Activated T-helper 9 cell treated with anti-CD3 and anti-CD28 coated beads, Interleukin-2, amount 50 U/mL, for 16 hours (primary cell): ENCODE results near the gene GUCD1.

Experiments
- DNase-seq: peaks from one replicate; pipeline ENCODE4 v3.0.0-alpha.2; 2020; ENCODE audit warnings: low read depth

The GUCD1 gene

GRCh38 chr22:24503137-24503842, 51.6 kb downstream of the GUCD1 start:
- DNase-seq = peak; percentile 33

DNA sequence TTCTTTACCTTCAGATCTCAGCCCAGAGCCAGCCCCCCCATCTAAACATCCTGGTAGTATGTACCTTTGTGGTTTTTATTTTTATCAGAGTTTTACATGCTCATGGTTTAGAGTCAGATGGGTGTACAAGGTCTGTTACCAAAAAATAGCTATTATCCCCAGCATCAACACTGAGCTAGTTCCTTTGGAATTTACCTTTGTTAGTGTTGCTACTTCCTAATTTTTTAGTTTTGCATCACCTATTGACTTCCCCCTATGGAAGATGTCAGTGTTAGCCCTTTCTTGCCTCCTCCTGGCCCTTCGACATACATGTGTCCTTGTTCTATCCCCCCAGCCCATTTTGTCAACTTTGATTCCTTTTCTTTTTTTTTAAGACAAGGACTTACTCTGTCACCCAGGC, 52.4 kb downstream of the GUCD1 start:
- DNase-seq = no peak

- DNase-seq = no peak
These were observed 52.9 kb downstream of the GUCD1 start for GRCh38 chr22:24502034-24502433.

DNA sequence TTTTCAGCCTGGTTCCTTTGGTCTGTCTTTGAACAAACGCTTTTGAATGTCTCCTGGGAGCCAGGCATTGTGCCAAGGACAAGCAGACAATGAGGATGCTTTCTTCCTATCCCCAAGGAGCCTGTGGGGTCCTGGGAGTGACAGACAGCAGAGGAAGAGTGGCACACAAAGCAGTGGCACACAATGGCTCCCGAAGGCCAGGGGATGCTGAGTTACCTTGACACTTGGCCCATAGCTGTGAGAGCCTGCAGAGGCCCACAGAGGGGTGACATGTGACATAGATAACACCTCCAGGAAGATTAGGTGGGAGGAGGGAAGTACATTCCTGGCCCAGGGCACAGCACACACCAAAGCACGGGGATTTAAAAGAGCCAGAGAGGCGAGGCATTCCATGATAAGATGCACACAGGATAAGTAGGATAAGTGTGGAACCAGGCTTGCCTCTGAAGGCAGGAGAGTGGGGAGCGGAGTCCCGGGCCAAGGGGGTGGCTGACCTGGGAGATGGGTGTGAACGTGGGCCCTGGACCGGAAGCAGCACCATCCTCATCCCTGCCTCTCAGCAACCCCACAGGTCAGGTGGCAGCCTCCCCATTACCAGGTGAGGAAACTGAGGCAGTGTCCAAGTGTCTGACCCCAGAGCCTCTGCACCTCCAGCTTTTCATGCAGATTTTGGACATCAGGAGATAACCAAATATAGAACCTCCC, 53.5 kb downstream of the GUCD1 start:
- DNase-seq = no peak

GRCh38 chr22:24500277-24500820, 54.6 kb downstream of the GUCD1 start:
- DNase-seq = no peak

DNA sequence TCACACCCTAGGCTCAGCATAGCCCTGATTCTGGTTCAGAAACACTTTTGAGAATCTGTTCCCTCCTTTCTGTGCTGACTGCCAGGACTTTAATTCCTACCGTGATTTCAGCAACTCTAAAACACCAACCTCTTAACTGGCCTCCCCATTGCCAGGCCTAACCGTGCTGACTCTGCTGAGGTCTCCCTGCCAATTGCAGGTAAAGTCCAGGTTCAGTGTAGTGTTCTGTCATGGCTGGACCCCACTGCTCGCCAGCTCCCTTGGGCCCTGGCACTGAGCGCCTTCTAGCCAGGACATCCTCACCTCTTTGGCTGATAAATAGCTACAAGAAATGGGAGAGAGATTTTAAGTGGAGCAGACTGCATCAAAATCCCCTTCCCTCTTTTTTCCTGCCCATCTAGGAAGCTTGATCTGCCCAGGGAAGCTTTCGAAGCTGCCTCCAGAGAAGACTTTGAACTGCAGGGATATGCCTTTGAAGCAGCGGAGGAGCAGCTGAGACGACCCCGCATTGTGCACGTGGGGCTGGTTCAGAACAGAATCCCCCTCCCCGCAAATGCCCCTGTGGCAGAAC, 55.1 kb downstream of the GUCD1 start:
- DNase-seq = no peak

- DNase-seq = no peak
These were observed 56.1 kb downstream of the GUCD1 start for GRCh38 chr22:24498824-24499223.

- no peak for DNase-seq
These were observed 57.1 kb downstream of the GUCD1 start for GRCh38 chr22:24497841-24498258.

GRCh38 chr22:24496661-24497060, 58.3 kb downstream of the GUCD1 start:
- no peak for DNase-seq

- no peak for DNase-seq
These were observed 58.7 kb downstream of the GUCD1 start for GRCh38 chr22:24496234-24496633.

DNA sequence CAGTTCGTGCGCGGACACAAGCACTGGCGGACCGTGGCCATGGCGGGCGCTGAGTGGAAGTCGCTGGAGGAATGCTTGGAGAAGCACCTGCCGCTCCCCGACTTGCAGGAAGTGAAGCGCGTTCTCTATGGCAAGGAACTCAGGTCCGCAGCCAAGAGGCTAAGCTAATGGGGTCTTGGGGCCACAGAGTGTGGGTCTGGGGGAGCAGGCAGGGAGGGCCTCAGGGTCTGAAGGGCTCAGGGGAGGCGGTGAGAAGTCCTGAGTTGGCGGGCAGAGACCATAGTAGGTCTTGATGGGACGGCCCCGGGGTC, 59.6 kb downstream of the GUCD1 start:
- DNase-seq = no peak

- DNase-seq = no peak
These were observed 60.2 kb downstream of the GUCD1 start, which contains the start of gene UPB1 for GRCh38 chr22:24494528-24495364. UPB1 (plus strand) TSS chr22:24495332; CDS start chr22:24495404, 72 bp downstream.

DNA sequence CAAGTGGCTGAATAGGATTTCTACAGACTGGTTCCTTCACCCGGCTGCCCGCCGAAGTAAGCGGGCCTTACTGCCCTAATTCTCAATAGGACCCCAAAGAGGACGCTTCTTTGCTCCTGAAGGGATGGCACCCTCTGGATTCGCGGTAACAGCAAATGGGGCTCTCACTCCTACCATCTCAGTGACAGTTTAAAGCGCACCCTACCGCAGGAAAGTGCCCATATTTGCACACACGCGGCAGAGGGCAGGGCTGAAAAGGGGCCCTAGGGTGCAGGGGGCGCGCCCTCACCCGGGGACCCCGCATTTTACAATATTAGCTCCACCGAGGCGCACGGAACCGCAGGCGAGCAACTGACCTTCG, 60.8 kb downstream of the GUCD1 start:
- no peak for DNase-seq

DNA sequence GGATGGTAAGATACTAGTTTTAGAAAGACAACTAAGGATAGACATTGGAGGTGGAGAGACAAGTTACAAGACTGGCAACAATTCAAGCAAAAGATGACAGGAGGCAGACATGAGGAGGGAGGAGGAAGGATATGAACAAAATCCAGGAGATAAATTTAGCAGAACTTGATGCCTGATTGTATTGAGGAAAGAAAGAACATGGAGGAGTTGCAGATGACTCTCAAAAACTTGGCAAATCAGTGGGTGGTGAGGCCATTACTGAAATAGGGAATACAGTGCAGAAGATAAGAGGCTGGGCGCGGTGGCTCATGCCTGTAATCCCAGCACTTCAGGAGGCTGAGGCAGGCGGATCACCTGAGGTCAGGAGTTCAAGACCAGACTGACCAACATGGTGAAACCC, 62.5 kb downstream of the GUCD1 start:
- DNase-seq = no peak
